Measurements from ENCODE around the gene ITPRIPL1. TPM values are rescaled to one million over a fixed set of nuclear protein-coding genes. Genes with fewer than 3 reads are reported as not detected.

The ITPRIPL1 gene
- total RNA-seq, 4 donors from 2014 or later: 0.27 to 1.0 (median 0.89) TPM; not detected in 1

- Histone ChIP-seq H3K36me3 (no peaks in the 10 kb centered on the region), H3K27ac (no peak overlapping the region), H3K9me3 (no peaks in the 10 kb centered on the region), H3K4me1 (peaks cover 0 to 17% (median 0%) of the 10 kb centered on the region in 3 donors), H3K4me3 (no peak overlapping the region), H3K27me3 (peaks cover 52% of the 10 kb centered on the region)
- no peak for ATAC-seq
- TF ChIP-seq POLR2AphosphoS5 (IDR thresholded peaks at IDR 0.05) (no peak), POLR2A (IDR thresholded peaks at IDR 0.05) (no peak)
- 86 to 100% methylated on average over 1 to 12 of the region's 21 CpGs for WGBS, 2 donors (ENCODE audit: low coverage in 1 of 2)
Observed at GRCh38 chr2:96326990-96327820, 2.1 kb downstream of the ITPRIPL1 start.

GRCh38 chr2:96329456-96329855, 4.3 kb downstream of the ITPRIPL1 start:
- no peak for ATAC-seq
- whole genome bisulfite sequencing, 2 donors (ENCODE audit: low coverage in 1 of 2): 67 to 71% methylated on average over 1 of the region's 1 CpG
- Histone ChIP-seq H3K4me3 (no peak overlapping the region), H3K36me3 (no peaks in the 10 kb centered on the region), H3K27ac (no peak overlapping the region), H3K9me3 (no peaks in the 10 kb centered on the region), H3K4me1 (peaks cover 0 to 16% (median under 1%) of the 10 kb centered on the region in 3 donors), H3K27me3 (peaks cover 29% of the 10 kb centered on the region)
- TF ChIP-seq EP300 (IDR thresholded peaks at IDR 0.05): no peak
- TF ChIP-seq POLR2A (IDR thresholded peaks at IDR 0.05): no peak
- TF ChIP-seq CTCF (IDR thresholded peaks at IDR 0.05): no peak
- TF ChIP-seq POLR2AphosphoS5 (IDR thresholded peaks at IDR 0.05): no peak

- Histone ChIP-seq H3K27ac (no peak overlapping the region), H3K4me3 (no peak overlapping the region), H3K9me3 (no peaks in the 10 kb centered on the region), H3K27me3 (peaks cover 25% of the 10 kb centered on the region), H3K36me3 (no peaks in the 10 kb centered on the region), H3K4me1 (peaks cover 0 to 17% (median 4%) of the 10 kb centered on the region in 3 donors)
- ATAC-seq: no peak
- no peak for TF ChIP-seq CTCF (IDR thresholded peaks at IDR 0.05)
- no peak for TF ChIP-seq EP300 (IDR thresholded peaks at IDR 0.05)
- TF ChIP-seq POLR2A (IDR thresholded peaks at IDR 0.05): no peak
- TF ChIP-seq POLR2AphosphoS5 (IDR thresholded peaks at IDR 0.05): no peak
- 96 to 100% methylated on average over 3 to 4 of the region's 6 CpGs for WGBS, 2 donors (ENCODE audit: low coverage in 1 of 2)
Observed at GRCh38 chr2:96329874-96330273, 4.8 kb downstream of the ITPRIPL1 start.

- H3K4me1 ChIP-seq: peaks cover 0 to 15% (median 7%) of the 10 kb centered on the region in 3 donors
- no peaks in the 10 kb centered on the region for H3K36me3 ChIP-seq
- no peak overlapping the region for H3K4me3 ChIP-seq
- no peak for TF ChIP-seq EP300 (IDR thresholded peaks at IDR 0.05)
- peak; percentile 53 for TF ChIP-seq POLR2AphosphoS5 (IDR thresholded peaks at IDR 0.05)
- no peak for TF ChIP-seq POLR2A (IDR thresholded peaks at IDR 0.05)
- TF ChIP-seq CTCF (IDR thresholded peaks at IDR 0.05): no peak
- WGBS, 2 donors (ENCODE audit: low coverage in 1 of 2): 64 to 75% methylated on average over 1 of the region's 1 CpG
- no peak for ATAC-seq
- H3K27ac ChIP-seq: no peak overlapping the region
- no peaks in the 10 kb centered on the region for H3K9me3 ChIP-seq
- H3K27me3 ChIP-seq: peaks cover 20% of the 10 kb centered on the region
Observed at GRCh38 chr2:96330407-96330806, 5.3 kb downstream of the ITPRIPL1 start.

- TF ChIP-seq POLR2A (IDR thresholded peaks at IDR 0.05) (no peak), POLR2AphosphoS5 (IDR thresholded peaks at IDR 0.05) (no peak), EP300 (IDR thresholded peaks at IDR 0.05) (no peak), CTCF (IDR thresholded peaks at IDR 0.05) (no peak)
- Histone ChIP-seq H3K36me3 (no peaks in the 10 kb centered on the region), H3K4me3 (no peak overlapping the region), H3K9me3 (no peaks in the 10 kb centered on the region), H3K4me1 (peaks cover 0 to 16% (median 7%) of the 10 kb centered on the region in 3 donors), H3K27ac (no peak overlapping the region), H3K27me3 (no peaks in the 10 kb centered on the region)
- 83 to 100% methylated on average over 1 to 3 of the region's 3 CpGs for WGBS, 2 donors (ENCODE audit: low coverage in 1 of 2)
- no peak for ATAC-seq
Observed at GRCh38 chr2:96333708-96334107, 8.6 kb downstream of the ITPRIPL1 start.

Data from gastroesophageal sphincter (tissue), 4 donors.